Panc1 (cell line): ENCODE results near the gene ANP32A. TPM values are rescaled to one million over a fixed set of nuclear protein-coding genes. Genes with fewer than 3 reads are reported as not detected.

ENCODE experiments used
- ATAC-seq: fragments of 200-7000 bp; cut with Tn5 transposase; 2 replicates; pipeline ENCODE4 v1.9.1; 2020; ENCODE audit warnings: mild to moderate bottlenecking, moderate library complexity
- BruUV-seq: library from RNA; stranded (reverse); fragments of 400-500 nt; replicated peaks from 2 replicates; lab custom pipeline; 2021; lab: Mats Ljungman, UMichigan
- CTCF ChIA-PET: fragments of 300-600 bp; sonication (Branson Sonifier 250); formaldehyde crosslinking; loops from one replicate; lab custom pipeline; 2022; ENCODE audit warnings: antibody characterized with exemption; lab: Charles Lee
- POLR2A ChIA-PET: fragments of 300-600 bp; sonication (Branson Sonifier 250); formaldehyde crosslinking; loops from one replicate; lab custom pipeline; 2022; ENCODE audit warnings: antibody characterized with exemption; lab: Charles Lee
- DNase-seq: peaks from one replicate; pipeline ENCODE4 v3.0.0-alpha.2; 2010; ENCODE audit warnings: low read depth, low spot score
- H3K27ac ChIP-seq: 2 replicates; pipeline ENCODE4 v1.5.1; 2011; ENCODE audit warnings: mild to moderate bottlenecking, low read length, inconsistent platforms
- H3K27me3 ChIP-seq: fragments of 200-500 bp; sonication (Bioruptor generic); 2 replicates; pipeline ENCODE4 v1.6.0; 2014; ENCODE audit warnings: low read length, inconsistent platforms; ENCODE audit not compliant: control insufficient read depth, insufficient read depth
- H3K36me3 ChIP-seq: fragments of 200-500 bp; sonication (Bioruptor generic); 2 replicates; pipeline ENCODE4 v1.5.1; 2014; ENCODE audit warnings: inconsistent platforms, mild to moderate bottlenecking, low read length, moderate library complexity; ENCODE audit not compliant: control insufficient read depth, insufficient read depth
- H3K4me1 ChIP-seq: 2 replicates; pipeline ENCODE4 v1.5.1; 2011; ENCODE audit warnings: inconsistent platforms, mild to moderate bottlenecking, low read length, moderate library complexity; ENCODE audit not compliant: control insufficient read depth, insufficient read depth
- H3K4me3 ChIP-seq, 2 experiments: 2 replicates each; pipeline ENCODE4 v1.5.1; 2011 to 2012; ENCODE audit warnings: low read depth in 2 of 2, low read length in 2 of 2, mild to moderate bottlenecking in 2 of 2, inconsistent platforms in 1 of 2, moderate library complexity in 1 of 2
- H3K9me3 ChIP-seq: fragments of 200-500 bp; sonication (Bioruptor generic); 2 replicates; pipeline ENCODE4 v1.5.1; 2014; ENCODE audit warnings: low read depth, mild to moderate bottlenecking, inconsistent platforms, low read length, moderate library complexity; ENCODE audit not compliant: control insufficient read depth, insufficient read depth
- POLR2AphosphoS5 ChIP-seq: IDR thresholded peaks from 2 replicates; pipeline ENCODE4 v1.6.1; 2012; ENCODE audit warnings: mild to moderate bottlenecking, low read depth, low read length, moderate library complexity
- SIN3A ChIP-seq: IDR thresholded peaks from 2 replicates; pipeline ENCODE4 v1.6.1; 2012; ENCODE audit warnings: low read depth, mild to moderate bottlenecking, low read length, moderate library complexity, borderline replicate concordance; ENCODE audit not compliant: insufficient read depth
- TCF7L2 ChIP-seq: IDR thresholded peaks from 2 replicates; pipeline ENCODE4 v1.6.1; 2011; ENCODE audit warnings: mild to moderate bottlenecking, low read depth, low read length, inconsistent platforms
- in situ Hi-C: cut with HindIII; loops from 2 replicates; pipeline ENCODE4 v1.10.0; 2016; ENCODE audit warnings: low sequenced_read_pairs, low pct_unique_long_range_greater_than_20kb
- intact Hi-C: fragments of 100-400 bp; cut with micrococcal nuclease; formaldehyde crosslinking; loops from one replicate; pipeline ENCODE4 v1.10.0; 2022; ENCODE audit not compliant: unreplicated experiment
- total RNA-seq: library from RNA; stranded (reverse); gene quantifications from one replicate; pipeline ENCODE4 v1.2.1, GENCODE V29; 2021; ENCODE audit not compliant: unreplicated experiment
- TF ChIP-seq, protein P1 (sequence below): fragments of 450-650 bp; IDR thresholded peaks from 2 replicates; pipeline ENCODE4 v1.5.1; 2017; ENCODE audit warnings: mild to moderate bottlenecking
- TF ChIP-seq, protein P2 (sequence below), 2 experiments: IDR thresholded peaks; 2 replicates each; pipeline ENCODE4 v1.6.1; 2011 to 2012; ENCODE audit warnings: low read depth in 2 of 2, control low read depth in 1 of 2, low read length in 1 of 2, mild to moderate bottlenecking in 1 of 2, moderate library complexity in 1 of 2; ENCODE audit not compliant: insufficient read depth in 1 of 2

Gene ANP32A
- total RNA-seq, 1 experiment from 2014 or later = 226 TPM

DNA sequence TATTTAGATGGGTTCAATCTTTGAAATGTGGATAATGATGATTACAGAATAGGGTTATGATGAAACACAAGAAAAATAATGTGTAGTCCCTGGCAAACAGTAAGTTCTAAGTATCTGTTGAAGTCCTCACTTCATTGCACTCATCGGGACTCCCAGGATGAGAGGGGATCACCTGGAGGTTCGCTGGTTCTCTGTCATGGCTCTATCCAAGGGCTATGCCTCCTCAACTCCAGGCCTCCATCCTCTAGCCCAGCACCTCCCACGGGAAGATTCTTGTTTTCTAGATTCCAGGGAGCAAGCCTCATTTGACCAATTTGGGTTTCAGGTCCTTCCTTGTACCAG, 45.5 kb downstream of the ANP32A start:
- no peak overlapping the region for H3K4me3 ChIP-seq
- H3K9me3 ChIP-seq = no peaks in the 10 kb centered on the region
- ChIA-PET CTCF (no interaction called here), POLR2A (no interaction called here)
- no TSS peak for BruUV-seq
- in situ Hi-C loops (no loop called here), intact Hi-C loops (no loop called here)
- peaks cover 13% of the 10 kb centered on the region; the same call in 1 of the 2 replicates for H3K36me3 ChIP-seq
- no peak overlapping the region for H3K27ac ChIP-seq
- no peaks in the 10 kb centered on the region for H3K27me3 ChIP-seq
- no peaks in the 10 kb centered on the region for H3K4me1 ChIP-seq
- DNase-seq (no peak), ATAC-seq (no peak)
- TF ChIP-seq TCF7L2 (no peak), SIN3A (no peak), POLR2AphosphoS5 (no peak)
- TF ChIP-seq, protein P1, sequence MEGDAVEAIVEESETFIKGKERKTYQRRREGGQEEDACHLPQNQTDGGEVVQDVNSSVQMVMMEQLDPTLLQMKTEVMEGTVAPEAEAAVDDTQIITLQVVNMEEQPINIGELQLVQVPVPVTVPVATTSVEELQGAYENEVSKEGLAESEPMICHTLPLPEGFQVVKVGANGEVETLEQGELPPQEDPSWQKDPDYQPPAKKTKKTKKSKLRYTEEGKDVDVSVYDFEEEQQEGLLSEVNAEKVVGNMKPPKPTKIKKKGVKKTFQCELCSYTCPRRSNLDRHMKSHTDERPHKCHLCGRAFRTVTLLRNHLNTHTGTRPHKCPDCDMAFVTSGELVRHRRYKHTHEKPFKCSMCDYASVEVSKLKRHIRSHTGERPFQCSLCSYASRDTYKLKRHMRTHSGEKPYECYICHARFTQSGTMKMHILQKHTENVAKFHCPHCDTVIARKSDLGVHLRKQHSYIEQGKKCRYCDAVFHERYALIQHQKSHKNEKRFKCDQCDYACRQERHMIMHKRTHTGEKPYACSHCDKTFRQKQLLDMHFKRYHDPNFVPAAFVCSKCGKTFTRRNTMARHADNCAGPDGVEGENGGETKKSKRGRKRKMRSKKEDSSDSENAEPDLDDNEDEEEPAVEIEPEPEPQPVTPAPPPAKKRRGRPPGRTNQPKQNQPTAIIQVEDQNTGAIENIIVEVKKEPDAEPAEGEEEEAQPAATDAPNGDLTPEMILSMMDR = no peak
- TF ChIP-seq, protein P2, sequence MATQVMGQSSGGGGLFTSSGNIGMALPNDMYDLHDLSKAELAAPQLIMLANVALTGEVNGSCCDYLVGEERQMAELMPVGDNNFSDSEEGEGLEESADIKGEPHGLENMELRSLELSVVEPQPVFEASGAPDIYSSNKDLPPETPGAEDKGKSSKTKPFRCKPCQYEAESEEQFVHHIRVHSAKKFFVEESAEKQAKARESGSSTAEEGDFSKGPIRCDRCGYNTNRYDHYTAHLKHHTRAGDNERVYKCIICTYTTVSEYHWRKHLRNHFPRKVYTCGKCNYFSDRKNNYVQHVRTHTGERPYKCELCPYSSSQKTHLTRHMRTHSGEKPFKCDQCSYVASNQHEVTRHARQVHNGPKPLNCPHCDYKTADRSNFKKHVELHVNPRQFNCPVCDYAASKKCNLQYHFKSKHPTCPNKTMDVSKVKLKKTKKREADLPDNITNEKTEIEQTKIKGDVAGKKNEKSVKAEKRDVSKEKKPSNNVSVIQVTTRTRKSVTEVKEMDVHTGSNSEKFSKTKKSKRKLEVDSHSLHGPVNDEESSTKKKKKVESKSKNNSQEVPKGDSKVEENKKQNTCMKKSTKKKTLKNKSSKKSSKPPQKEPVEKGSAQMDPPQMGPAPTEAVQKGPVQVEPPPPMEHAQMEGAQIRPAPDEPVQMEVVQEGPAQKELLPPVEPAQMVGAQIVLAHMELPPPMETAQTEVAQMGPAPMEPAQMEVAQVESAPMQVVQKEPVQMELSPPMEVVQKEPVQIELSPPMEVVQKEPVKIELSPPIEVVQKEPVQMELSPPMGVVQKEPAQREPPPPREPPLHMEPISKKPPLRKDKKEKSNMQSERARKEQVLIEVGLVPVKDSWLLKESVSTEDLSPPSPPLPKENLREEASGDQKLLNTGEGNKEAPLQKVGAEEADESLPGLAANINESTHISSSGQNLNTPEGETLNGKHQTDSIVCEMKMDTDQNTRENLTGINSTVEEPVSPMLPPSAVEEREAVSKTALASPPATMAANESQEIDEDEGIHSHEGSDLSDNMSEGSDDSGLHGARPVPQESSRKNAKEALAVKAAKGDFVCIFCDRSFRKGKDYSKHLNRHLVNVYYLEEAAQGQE (IDR thresholded peaks at IDR 0.05; ENCODE audit: insufficient read depth in 1 of 2, low read depth in 2 of 2, low read length in 1 of 2) = no peak

DNA sequence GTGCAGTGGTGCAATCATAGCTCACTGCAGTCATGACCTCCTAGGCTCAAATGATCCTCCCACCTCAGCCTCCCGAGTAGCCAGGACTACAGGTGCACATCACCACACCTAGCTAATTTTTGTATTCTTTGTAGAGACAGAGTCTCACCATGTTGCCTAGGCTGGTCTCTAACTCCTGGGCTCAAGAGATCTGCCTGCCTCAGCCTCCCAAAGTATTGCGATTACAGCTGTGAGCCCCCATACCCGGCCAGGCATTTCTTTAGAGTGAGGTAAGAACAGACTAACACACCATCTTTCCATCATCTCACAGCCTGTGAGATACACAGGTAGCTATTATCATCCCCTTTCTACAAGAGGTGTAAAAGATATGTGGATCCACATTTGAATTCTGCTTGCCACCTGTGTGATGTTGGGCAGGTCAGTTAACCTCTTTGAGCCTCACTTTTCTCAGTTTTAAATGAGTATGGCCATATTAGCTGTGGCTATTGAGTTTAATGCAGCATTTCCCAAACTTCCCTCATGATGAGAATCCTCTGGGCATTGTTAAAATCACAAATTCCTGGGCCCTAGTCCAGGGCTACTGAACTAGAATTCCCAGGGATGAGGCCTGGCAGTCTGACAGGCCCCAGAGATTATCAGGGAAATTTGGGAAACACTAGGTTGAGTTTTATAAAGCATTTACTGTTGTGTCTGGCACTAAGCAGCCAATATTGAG, 46.0 kb downstream of the ANP32A start:
- no peak for DNase-seq
- POLR2A ChIA-PET = no interaction called here
- TF ChIP-seq POLR2AphosphoS5 (no peak), TCF7L2 (no peak), SIN3A (no peak)
- TF ChIP-seq, protein P2 (IDR thresholded peaks at IDR 0.05; ENCODE audit: insufficient read depth in 1 of 2, low read depth in 2 of 2, low read length in 1 of 2) = no peak
- TF ChIP-seq, protein P1 = no peak
- H3K27ac ChIP-seq = no peak overlapping the region
- no peak for ATAC-seq
- peaks cover 12% of the 10 kb centered on the region; the same call in 1 of the 2 replicates for H3K36me3 ChIP-seq
- no peak overlapping the region for H3K4me3 ChIP-seq
- BruUV-seq = no TSS peak
- no peaks in the 10 kb centered on the region for H3K4me1 ChIP-seq
- CTCF ChIA-PET = no interaction called here
- in situ Hi-C loops = no loop called here
- intact Hi-C loops = no loop called here
- no peaks in the 10 kb centered on the region for H3K9me3 ChIP-seq
- no peaks in the 10 kb centered on the region for H3K27me3 ChIP-seq
